ENCODE results near the gene PALMD.

PALMD gene

GRCh38 chr1:99614728-99615127 is 31.2 kb upstream of the PALMD start:
- no peak for DNase-seq (ENCODE audit: low read depth)
- H3K4me3 ChIP-seq (ENCODE audit: low read depth, low read length) = no peak overlapping the region
- no peak for TF ChIP-seq CTCF (IDR thresholded peaks at IDR 0.05; ENCODE audit: insufficient read depth, low read depth, low read length, missing control alignments)

GRCh38 chr1:99619583-99619982 is 26.3 kb upstream of the PALMD start:
- DNase-seq (ENCODE audit: low read depth) = no peak
- no peak overlapping the region for H3K4me3 ChIP-seq (ENCODE audit: low read depth, low read length)
- no peak for TF ChIP-seq CTCF (IDR thresholded peaks at IDR 0.05; ENCODE audit: insufficient read depth, low read depth, low read length, missing control alignments)

- DNase-seq (ENCODE audit: low read depth) = peak; percentile 19
- no peak overlapping the region for H3K4me3 ChIP-seq (ENCODE audit: low read depth, low read length)
- no peak for TF ChIP-seq CTCF (IDR thresholded peaks at IDR 0.05; ENCODE audit: insufficient read depth, low read depth, low read length, missing control alignments)
Observed at GRCh38 chr1:99621340-99621901, 24.5 kb upstream of the PALMD start.

- TF ChIP-seq CTCF (IDR thresholded peaks at IDR 0.05; ENCODE audit: insufficient read depth, low read depth, low read length, missing control alignments) = no peak
- DNase-seq (ENCODE audit: low read depth) = no peak
- H3K4me3 ChIP-seq (ENCODE audit: low read depth, low read length) = no peak overlapping the region
Observed at GRCh38 chr1:99622702-99623347, 23.1 kb upstream of the PALMD start.

GRCh38 chr1:99623554-99623953 is 22.4 kb upstream of the PALMD start:
- no peak overlapping the region for H3K4me3 ChIP-seq (ENCODE audit: low read depth, low read length)
- no peak for TF ChIP-seq CTCF (IDR thresholded peaks at IDR 0.05; ENCODE audit: insufficient read depth, low read depth, low read length, missing control alignments)
- DNase-seq (ENCODE audit: low read depth) = no peak

GRCh38 chr1:99627615-99628014 is 18.3 kb upstream of the PALMD start:
- no peak for DNase-seq (ENCODE audit: low read depth)
- H3K4me3 ChIP-seq (ENCODE audit: low read depth, low read length) = no peak overlapping the region
- TF ChIP-seq CTCF (IDR thresholded peaks at IDR 0.05; ENCODE audit: insufficient read depth, low read depth, low read length, missing control alignments) = no peak

GRCh38 chr1:99629164-99629563 is 16.7 kb upstream of the PALMD start:
- TF ChIP-seq CTCF (IDR thresholded peaks at IDR 0.05; ENCODE audit: insufficient read depth, low read depth, low read length, missing control alignments) = no peak
- H3K4me3 ChIP-seq (ENCODE audit: low read depth, low read length) = no peak overlapping the region
- no peak for DNase-seq (ENCODE audit: low read depth)
